Tibial nerve (tissue), 4 donors: ENCODE results near the gene PRDM1.

Source experiments
- CTCF ChIP-seq, 5 experiments: fragments of 200-600 bp in 3 of 5; fragments of 450-650 bp in 2 of 5; sonication (generic) in 3 of 5; IDR thresholded peaks; one replicate each; pipeline ENCODE4 v1.5.1; 2016 to 2019; ENCODE audit warnings: antibody characterized with exemption in 5 of 5, mild to moderate bottlenecking in 3 of 5, moderate library complexity in 2 of 5
- EP300 ChIP-seq, 2 donors: sonication (generic); formaldehyde crosslinking; IDR thresholded peaks; one replicate each; pipeline ENCODE4 v1.6.1; 2017; ENCODE audit warnings: antibody characterized with exemption in 2 of 2, mild to moderate bottlenecking in 1 of 2

GRCh38 chr6:106064142-106064541 is 22.0 kb upstream of the PRDM1 start:
- TF ChIP-seq CTCF (IDR thresholded peaks at IDR 0.05) (no peak), EP300 (IDR thresholded peaks at IDR 0.05) (no peak)
